H1 (cell line): ENCODE results near the gene DES. TPM values are rescaled to one million over a fixed set of nuclear protein-coding genes. Genes with fewer than 3 reads are reported as not detected.

Experiments used
- CTCF ChIA-PET: fragments of 300-600 bp; sonication (Branson Sonifier 250); formaldehyde crosslinking; loops from one replicate; lab custom pipeline; 2021; ENCODE audit not compliant: partially characterized antibody; lab: Charles Lee
- POLR2A ChIA-PET: fragments of 300-600 bp; sonication (Branson Sonifier 250); formaldehyde crosslinking; loops from one replicate; lab custom pipeline; 2021; ENCODE audit warnings: inconsistent platforms; ENCODE audit not compliant: partially characterized antibody; lab: Charles Lee
- DNase-seq, 2 experiments: peaks; one replicate each; pipeline versions ENCODE4 v3.0.0 to v3.0.0-alpha.2; 2010 to 2022; ENCODE audit warnings: low spot score in 2 of 2, low read depth in 1 of 2, mixed read lengths in 1 of 2
- FAIRE-seq: peaks from 2 replicates; lab custom pipeline; 2011; peaks lifted over from hg19 to GRCh38; lab: Jason Lieb, UNC
- H2AFZ ChIP-seq: 2 replicates; pipeline ENCODE4 v1.8.1; 2012; ENCODE audit warnings: low read length, inconsistent platforms
- H2AK5ac ChIP-seq: 2 replicates; pipeline ENCODE4 v1.6.1; 2013; ENCODE audit warnings: low read depth, low read length
- H2BK120ac ChIP-seq: replicated peaks from 2 replicates; pipeline ENCODE3; 2013; ENCODE audit warnings: low read depth, low read length, inconsistent platforms
- H2BK12ac ChIP-seq: 2 replicates; pipeline ENCODE4 v1.6.1; 2013; ENCODE audit warnings: low read depth, low read length
- H2BK15ac ChIP-seq: 2 replicates; pipeline ENCODE4 v1.6.1; 2013; ENCODE audit warnings: low read length
- H2BK20ac ChIP-seq: 2 replicates; pipeline ENCODE4 v1.6.1; 2013; ENCODE audit warnings: low read length
- H2BK5ac ChIP-seq: 2 replicates; pipeline ENCODE4 v1.6.1; 2013; ENCODE audit warnings: low read depth, low read length
- H3K14ac ChIP-seq: 2 replicates; pipeline ENCODE4 v1.6.1; 2013; ENCODE audit warnings: inconsistent platforms; ENCODE audit not compliant: insufficient read length
- H3K18ac ChIP-seq: 2 replicates; pipeline ENCODE4 v1.6.1; 2013; ENCODE audit warnings: low read length; ENCODE audit errors: extremely low read depth
- H3K23ac ChIP-seq: 2 replicates; pipeline ENCODE4 v1.6.1; 2013; ENCODE audit warnings: inconsistent platforms; ENCODE audit not compliant: insufficient read length
- H3K23me2 ChIP-seq: 2 replicates; pipeline ENCODE4 v1.6.1; 2013; ENCODE audit warnings: low read depth, low read length
- H3K27ac ChIP-seq: 2 replicates; pipeline ENCODE4 v1.6.1; 2011; ENCODE audit warnings: low read depth, low read length, inconsistent platforms
- H3K27me3 ChIP-seq, 4 experiments: replicated peaks in 1 of 4; 1 replicate in 1 of 4; 2 replicates in 3 of 4; pipeline versions ENCODE4 v1.6.1 to v1.8.1; 2011 to 2013; ENCODE audit warnings: low read length in 3 of 4, mild to moderate bottlenecking in 3 of 4, inconsistent platforms in 2 of 4, mixed read lengths in 2 of 4, moderate library complexity in 1 of 4; ENCODE audit not compliant: control insufficient read depth in 3 of 4, insufficient read depth in 3 of 4; ENCODE audit errors: extremely low read depth in 1 of 4
- H3K36me3 ChIP-seq, 4 experiments: 2 replicates each; pipeline versions ENCODE4 v1.6.1 to v1.8.1; 2011 to 2013; ENCODE audit warnings: mild to moderate bottlenecking in 4 of 4, low read length in 3 of 4, moderate library complexity in 2 of 4, control low read depth in 1 of 4, inconsistent platforms in 1 of 4; ENCODE audit not compliant: insufficient read depth in 4 of 4, control insufficient read depth in 2 of 4
- H3K4ac ChIP-seq: replicated peaks from 2 replicates; pipeline ENCODE3; 2013; ENCODE audit warnings: low read length, low read depth, mixed read lengths, inconsistent platforms; ENCODE audit not compliant: insufficient read length
- H3K4me1 ChIP-seq, 4 experiments: replicated peaks in 1 of 4; 1 replicate in 1 of 4; 2 replicates in 3 of 4; pipeline versions ENCODE4 v1.6.1 to v1.8.1; 2011 to 2013; ENCODE audit warnings: low read length in 3 of 4, inconsistent platforms in 2 of 4, mixed read lengths in 1 of 4; ENCODE audit not compliant: insufficient read depth in 4 of 4, control insufficient read depth in 3 of 4
- H3K4me2 ChIP-seq, 2 experiments: 2 replicates each; pipeline versions ENCODE4 v1.6.1 to v1.8.1; 2011 to 2013; ENCODE audit warnings: low read depth in 2 of 2, low read length in 2 of 2, control low read depth in 1 of 2, inconsistent platforms in 1 of 2, mild to moderate bottlenecking in 1 of 2; ENCODE audit not compliant: insufficient read depth in 1 of 2
- H3K4me3 ChIP-seq, 4 experiments: fragments of 200-600, 300-600 bp in 1 of 4; sonication (generic), shearing (Covaris generic), sonication (Bioruptor Twin) in 1 of 4; 2 replicates each; pipeline versions ENCODE4 v1.5.1 to v1.8.1; 2011 to 2016; ENCODE audit warnings: low read length in 4 of 4, low read depth in 3 of 4, control low read depth in 2 of 4, inconsistent platforms in 2 of 4, mild to moderate bottlenecking in 2 of 4, mixed read lengths in 1 of 4, moderate library complexity in 1 of 4; ENCODE audit not compliant: insufficient read depth in 2 of 4; ENCODE audit errors: extremely low read depth in 1 of 4
- H3K56ac ChIP-seq: replicated peaks from 2 replicates; pipeline ENCODE3; 2013; ENCODE audit warnings: low read depth, mild to moderate bottlenecking, mixed read lengths, low read length, inconsistent platforms; ENCODE audit not compliant: insufficient read length
- H3K79me1 ChIP-seq: 2 replicates; pipeline ENCODE4 v1.6.1; 2013; ENCODE audit warnings: low read depth, low read length, control low read depth
- H3K79me2 ChIP-seq, 2 experiments: 2 replicates each; pipeline versions ENCODE4 v1.6.1 to v1.8.1; 2012 to 2013; ENCODE audit warnings: low read length in 2 of 2, mild to moderate bottlenecking in 2 of 2, inconsistent platforms in 1 of 2; ENCODE audit not compliant: insufficient read depth in 2 of 2, control insufficient read depth in 1 of 2
- H3K9ac ChIP-seq, 4 experiments: replicated peaks in 1 of 4; 1 replicate in 1 of 4; 2 replicates in 3 of 4; pipeline versions ENCODE4 v1.6.1 to v1.8.1; 2011 to 2013; ENCODE audit warnings: low read depth in 3 of 4, low read length in 3 of 4, control low read depth in 2 of 4, mild to moderate bottlenecking in 2 of 4, moderate library complexity in 2 of 4, inconsistent platforms in 1 of 4; ENCODE audit errors: extremely low read depth in 1 of 4
- H3K9me3 ChIP-seq, 2 experiments: 2 replicates each; pipeline versions ENCODE4 v1.6.1 to v1.8.1; 2012 to 2013; ENCODE audit warnings: mild to moderate bottlenecking in 2 of 2, moderate library complexity in 2 of 2, control low read depth in 1 of 2, inconsistent platforms in 1 of 2, low read depth in 1 of 2, low read length in 1 of 2, mixed read lengths in 1 of 2; ENCODE audit not compliant: insufficient read depth in 2 of 2
- H4K20me1 ChIP-seq, 2 experiments: replicated peaks in 1 of 2; 2 replicates each; pipeline versions ENCODE3 to v1.8.1; 2011 to 2013; ENCODE audit warnings: inconsistent platforms in 2 of 2, low read length in 2 of 2, mild to moderate bottlenecking in 1 of 2; ENCODE audit not compliant: insufficient read depth in 2 of 2, control insufficient read depth in 1 of 2
- H4K5ac ChIP-seq: 2 replicates; pipeline ENCODE4 v1.6.1; 2013; ENCODE audit warnings: low read length, low read depth, mixed read lengths, inconsistent platforms; ENCODE audit not compliant: insufficient read length
- H4K8ac ChIP-seq: 2 replicates; pipeline ENCODE4 v1.8.0; 2013; ENCODE audit warnings: mild to moderate bottlenecking, moderate library complexity, low read length, inconsistent platforms; ENCODE audit not compliant: insufficient read depth; ENCODE audit errors: extremely low read depth
- H4K91ac ChIP-seq: replicated peaks from 2 replicates; pipeline ENCODE3; 2013; ENCODE audit warnings: low read length, mixed read lengths, inconsistent platforms; ENCODE audit not compliant: insufficient read length
- BRCA1 ChIP-seq: IDR thresholded peaks from 2 replicates; pipeline ENCODE4 v1.6.1; 2012; ENCODE audit warnings: low read depth, low read length, improper control_type of control experiment
- FOSL1 ChIP-seq: IDR thresholded peaks from 2 replicates; pipeline ENCODE4 v1.6.1; 2011; ENCODE audit warnings: mild to moderate bottlenecking, low read depth, low read length, moderate library complexity; ENCODE audit not compliant: insufficient read depth
- KDM5A ChIP-seq: fragments of 200-600 bp; IDR thresholded peaks from 2 replicates; pipeline ENCODE4 v1.7.1; 2012; ENCODE audit warnings: mild to moderate bottlenecking, low read length, inconsistent platforms, mixed read lengths
- NANOG ChIP-seq: IDR thresholded peaks from 2 replicates; pipeline ENCODE4 v1.6.1; 2011; ENCODE audit warnings: low read length, low read depth, mild to moderate bottlenecking, inconsistent platforms; ENCODE audit not compliant: insufficient read depth, poor library complexity, severe bottlenecking
- POLR2A ChIP-seq, 2 experiments: IDR thresholded peaks; 1 replicate in 1 of 2; 2 replicates in 1 of 2; pipeline ENCODE4 v1.6.1; 2011; ENCODE audit warnings: low read depth in 2 of 2, low read length in 2 of 2, mild to moderate bottlenecking in 2 of 2; ENCODE audit errors: control extremely low read depth in 1 of 2
- RXRA ChIP-seq: IDR thresholded peaks from 2 replicates; pipeline ENCODE4 v1.6.1; 2011; ENCODE audit warnings: low read depth, mild to moderate bottlenecking, low read length, moderate library complexity; ENCODE audit not compliant: insufficient read depth
- SIRT6 ChIP-seq: IDR thresholded peaks from one replicate; pipeline ENCODE4 v1.7.1; 2012; ENCODE audit warnings: low read length, inconsistent platforms
- YY1 ChIP-seq: IDR thresholded peaks from 2 replicates; pipeline ENCODE4 v1.6.1; 2011; ENCODE audit warnings: low read depth, mild to moderate bottlenecking, low read length
- ZNF274 ChIP-seq: IDR thresholded peaks from 2 replicates; pipeline ENCODE4 v1.7.0; 2012; ENCODE audit warnings: low read length, borderline replicate concordance; ENCODE audit errors: extremely low read depth
- WGBS, 2 experiments: shearing (Covaris generic) in 1 of 2; methylation state at CpG; one replicate each; pipeline versions ENCODE4 v1.1.6 to v1.1.7; 2013 to 2015; ENCODE audit warnings: low lambda C conversion rate in 2 of 2, mixed read lengths in 2 of 2, inconsistent platforms in 1 of 2, low coverage in 1 of 2, missing lambda C conversion rate in 1 of 2; ENCODE audit not compliant: insufficient replicate concordance in 2 of 2, insufficient coverage in 1 of 2, insufficient read length in 1 of 2; ENCODE audit errors: extremely low coverage in 1 of 2, missing lambda C conversion rate in 1 of 2; 5-methylcytosine and 5-hydroxymethylcytosine counted together
- polyA plus RNA-seq, 7 experiments: library from polyadenylated mRNA; depleted of rRNA in 3 of 7; stranded (reverse) in 5 of 7; unstranded in 2 of 7; fragments of >200 nt in 5 of 7; fragments of 200-250 nt in 2 of 7; gene quantifications; 1 replicate in 5 of 7; 2 replicates in 1 of 7; 4 replicates in 1 of 7; pipeline versions ENCODE4 v1.2.1 to v1.2.3, GENCODE V29; 2011 to 2013; ENCODE audit warnings: missing spikeins in 2 of 7, mixed read lengths in 2 of 7
- total RNA-seq: library from RNA; stranded (reverse); fragmentation: NEBNext Ultra II Directional; extraction: Animal tissue kit (Norgen Biotek cat#: 25700); gene quantifications from 2 replicates; pipeline ENCODE4 v1.2.1, GENCODE V29; 2021
- TF ChIP-seq, protein P1 (sequence below), 3 experiments: IDR thresholded peaks; 1 replicate in 2 of 3; 2 replicates in 1 of 3; pipeline versions ENCODE4 v1.5.1 to v1.6.1; 2011; ENCODE audit warnings: low read length in 3 of 3, mild to moderate bottlenecking in 3 of 3, inconsistent platforms in 2 of 3, low read depth in 1 of 3, moderate library complexity in 1 of 3; ENCODE audit not compliant: insufficient read depth in 1 of 3; ENCODE audit errors: control extremely low read depth in 1 of 3
- TF ChIP-seq, protein P2 (sequence below): IDR thresholded peaks from 2 replicates; pipeline ENCODE4 v1.6.1; 2012; ENCODE audit warnings: inconsistent platforms

Gene DES
- total and polyA plus RNA-seq, 2 of the 8 experiments (the other 6 are each of a cell fraction or from before 2014, with no cell fraction given): 1.8 to 4.3 TPM

DNA sequence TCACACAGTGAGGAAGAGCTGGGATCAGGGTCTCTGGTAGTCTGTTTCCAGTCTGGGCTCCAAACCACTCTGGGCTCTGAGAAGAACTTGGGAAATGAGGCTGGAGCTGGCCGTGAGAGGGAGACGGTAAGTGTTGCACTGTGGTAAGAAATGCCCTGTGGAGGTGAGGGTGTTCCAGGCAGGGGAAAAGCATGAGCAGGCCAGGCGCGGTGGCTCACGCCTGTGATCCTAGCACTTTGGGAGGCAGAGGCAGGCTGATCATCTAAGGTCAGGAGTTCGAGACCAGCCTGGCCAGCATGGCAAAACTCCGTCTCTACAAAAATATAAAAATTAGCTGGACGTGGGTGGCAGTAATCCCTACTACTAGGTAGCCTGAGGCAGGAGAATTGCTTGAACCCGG is 14.3 kb upstream of the DES start:
- no peak overlapping the region for H2BK15ac ChIP-seq
- H3K9me3 ChIP-seq: no peaks in the 10 kb centered on the region
- no peak overlapping the region for H2BK20ac ChIP-seq
- no peak overlapping the region for H3K27ac ChIP-seq
- ChIA-PET CTCF (interaction anchor here (0.6 to 13.0 kb wide), 35 partner anchors 8 to 306 kb away, joined by 3 to 407 read pairs (median 13); partner anchors contain the start of genes CHPF, DES, DNPEP and GMPPA), POLR2A (interaction anchor here (0.6 to 3.7 kb wide), 7 partner anchors 13 to 54 kb away, joined by 3 to 30 read pairs (median 7); partner anchors contain the start of genes DES, DNPEP and SPEG)
- H3K4me1 ChIP-seq: peaks cover 3 to 22% (median 8%) of the 10 kb centered on the region in 4 experiments
- H3K4me2 ChIP-seq: no peak overlapping the region
- peak overlapping the region; percentile 13; the same call in 1 of the 2 replicates for H2BK12ac ChIP-seq
- H4K5ac ChIP-seq: no peak overlapping the region
- H2BK120ac ChIP-seq: no peak overlapping the region
- no peak overlapping the region for H3K4ac ChIP-seq
- no peak overlapping the region for H3K18ac ChIP-seq
- no peaks in the 10 kb centered on the region for H3K23me2 ChIP-seq
- DNase-seq (no peak), FAIRE-seq (no peak)
- H2AFZ ChIP-seq: no peak overlapping the region
- peaks cover 0 to 2% (median 0%) of the 10 kb centered on the region in 4 experiments; a peak in 1 of 7 replicates for H3K27me3 ChIP-seq
- H3K14ac ChIP-seq: no peak overlapping the region
- no peak overlapping the region for H3K23ac ChIP-seq
- no peak overlapping the region for H4K8ac ChIP-seq
- H3K79me1 ChIP-seq: no peaks in the 10 kb centered on the region
- no peak overlapping the region for H2AK5ac ChIP-seq
- WGBS, 2 experiments: 88% methylated on average over 9 of the region's 9 CpGs; no CpG with 5 or more reads in 1 of the 2 experiments
- H4K91ac ChIP-seq: no peak overlapping the region
- no peaks in the 10 kb centered on the region for H4K20me1 ChIP-seq
- H3K79me2 ChIP-seq: no peaks in the 10 kb centered on the region
- H3K56ac ChIP-seq: no peak overlapping the region
- H3K9ac ChIP-seq: no peak overlapping the region
- no peak overlapping the region for H2BK5ac ChIP-seq
- no peaks in the 10 kb centered on the region for H3K36me3 ChIP-seq
- H3K4me3 ChIP-seq: no peak overlapping the region
- TF ChIP-seq BRCA1: no peak
- no peak for TF ChIP-seq RXRA
- no peak for TF ChIP-seq KDM5A
- TF ChIP-seq SIRT6: no peak
- TF ChIP-seq POLR2A (IDR thresholded peaks at IDR 0.05; ENCODE audit: control extremely low read depth in 1 of 2, low read depth in 2 of 2, low read length in 2 of 2): no peak
- TF ChIP-seq, protein P1, sequence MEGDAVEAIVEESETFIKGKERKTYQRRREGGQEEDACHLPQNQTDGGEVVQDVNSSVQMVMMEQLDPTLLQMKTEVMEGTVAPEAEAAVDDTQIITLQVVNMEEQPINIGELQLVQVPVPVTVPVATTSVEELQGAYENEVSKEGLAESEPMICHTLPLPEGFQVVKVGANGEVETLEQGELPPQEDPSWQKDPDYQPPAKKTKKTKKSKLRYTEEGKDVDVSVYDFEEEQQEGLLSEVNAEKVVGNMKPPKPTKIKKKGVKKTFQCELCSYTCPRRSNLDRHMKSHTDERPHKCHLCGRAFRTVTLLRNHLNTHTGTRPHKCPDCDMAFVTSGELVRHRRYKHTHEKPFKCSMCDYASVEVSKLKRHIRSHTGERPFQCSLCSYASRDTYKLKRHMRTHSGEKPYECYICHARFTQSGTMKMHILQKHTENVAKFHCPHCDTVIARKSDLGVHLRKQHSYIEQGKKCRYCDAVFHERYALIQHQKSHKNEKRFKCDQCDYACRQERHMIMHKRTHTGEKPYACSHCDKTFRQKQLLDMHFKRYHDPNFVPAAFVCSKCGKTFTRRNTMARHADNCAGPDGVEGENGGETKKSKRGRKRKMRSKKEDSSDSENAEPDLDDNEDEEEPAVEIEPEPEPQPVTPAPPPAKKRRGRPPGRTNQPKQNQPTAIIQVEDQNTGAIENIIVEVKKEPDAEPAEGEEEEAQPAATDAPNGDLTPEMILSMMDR (IDR thresholded peaks at IDR 0.05; ENCODE audit: control extremely low read depth in 1 of 3, insufficient read depth in 1 of 3, low read depth in 1 of 3, low read length in 3 of 3): no peak
- TF ChIP-seq YY1: no peak
- no peak for TF ChIP-seq ZNF274
- TF ChIP-seq FOSL1: no peak
- TF ChIP-seq, protein P2, sequence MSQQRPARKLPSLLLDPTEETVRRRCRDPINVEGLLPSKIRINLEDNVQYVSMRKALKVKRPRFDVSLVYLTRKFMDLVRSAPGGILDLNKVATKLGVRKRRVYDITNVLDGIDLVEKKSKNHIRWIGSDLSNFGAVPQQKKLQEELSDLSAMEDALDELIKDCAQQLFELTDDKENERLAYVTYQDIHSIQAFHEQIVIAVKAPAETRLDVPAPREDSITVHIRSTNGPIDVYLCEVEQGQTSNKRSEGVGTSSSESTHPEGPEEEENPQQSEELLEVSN: no peak
- TF ChIP-seq NANOG: no peak
